Esophagus squamous epithelium (tissue), 5 donors: Measurements from ENCODE around the gene DPYSL5. TPM values are rescaled to one million over a fixed set of nuclear protein-coding genes. Genes with fewer than 3 reads are reported as not detected.

ENCODE experiments used
- DNase-seq: peaks from one replicate; lab custom pipeline; 2025; lab: John Stamatoyannopoulos, UW
- H3K27ac ChIP-seq, 4 donors: fragments of 200-600 bp; sonication (generic); one replicate each; pipeline ENCODE4 v1.5.1; 2016 to 2019; ENCODE audit warnings: mild to moderate bottlenecking in 1 of 4
- H3K27me3 ChIP-seq, 4 donors: fragments of 200-600 bp; sonication (generic); 1 replicate in 3 of 4; 2 replicates in 1 of 4; pipeline versions ENCODE4 v1.5.1 to v1.6.0; 2017 to 2021; ENCODE audit warnings: antibody characterized with exemption in 1 of 4
- H3K36me3 ChIP-seq, 3 donors: fragments of 200-600 bp; sonication (generic); one replicate each; pipeline ENCODE4 v1.5.1; 2016 to 2019
- H3K4me1 ChIP-seq, 3 donors: fragments of 200-600 bp; sonication (generic); one replicate each; pipeline ENCODE4 v1.5.1; 2017 to 2019
- H3K4me3 ChIP-seq, 4 donors: fragments of 200-600 bp; sonication (generic); 1 replicate in 3 of 4; 2 replicates in 1 of 4; pipeline ENCODE4 v1.5.1; 2016 to 2019; ENCODE audit warnings: mild to moderate bottlenecking in 2 of 4, moderate library complexity in 1 of 4
- H3K9me3 ChIP-seq, 3 donors: fragments of 200-600 bp; sonication (generic); one replicate each; pipeline ENCODE4 v1.5.1; 2016 to 2019
- CTCF ChIP-seq, 6 experiments: fragments of 450-650 bp in 4 of 6; fragments of 200-600 bp in 2 of 6; sonication (generic) in 2 of 6; IDR thresholded peaks; one replicate each; pipeline ENCODE4 v1.5.1; 2016 to 2019; ENCODE audit warnings: antibody characterized with exemption in 6 of 6, mild to moderate bottlenecking in 4 of 6, moderate library complexity in 4 of 6
- POLR2A ChIP-seq, 4 donors: fragments of 450-650 bp; IDR thresholded peaks; one replicate each; pipeline ENCODE4 v1.6.1; 2017; ENCODE audit warnings: antibody characterized with exemption in 4 of 4, mild to moderate bottlenecking in 4 of 4, moderate library complexity in 3 of 4
- WGBS, 2 donors: methylation state at CpG; one replicate each; pipeline ENCODE4 v1.1.5; 2018; 5-methylcytosine and 5-hydroxymethylcytosine counted together
- intact Hi-C: fragments of 100-400 bp; cut with DNase I; formaldehyde crosslinking; loops from one replicate; pipeline ENCODE4 v1.15.0; 2022
- total RNA-seq, 4 donors: library from RNA; depleted of rRNA; stranded (reverse); fragments of >200 nt; gene quantifications; one replicate each; pipeline ENCODE4 v1.1.0, GENCODE V29; 2016
- donor health status: DM: yes; HTN: yes; CAD: no.

Gene DPYSL5
- total RNA-seq, 4 donors from 2014 or later, result not detected

- 36 to 45% methylated on average over 4 to 6 of the region's 6 CpGs for WGBS, 2 donors
- H3K4me1 ChIP-seq, result no peaks in the 10 kb centered on the region
- intact Hi-C loops, result no loop called here
- H3K9me3 ChIP-seq, result no peaks in the 10 kb centered on the region
- DNase-seq, result no peak
- no peak overlapping the region for H3K4me3 ChIP-seq
- H3K36me3 ChIP-seq, result no peaks in the 10 kb centered on the region
- TF ChIP-seq CTCF (IDR thresholded peaks at IDR 0.05), result no peak
- no peak overlapping the region for H3K27ac ChIP-seq
- peaks cover 0 to 50% (median 0%) of the 10 kb centered on the region in 4 donors for H3K27me3 ChIP-seq
Measured at GRCh38 chr2:26818972-26819371, 29.0 kb upstream of the DPYSL5 start.

GRCh38 chr2:26820932-26821331 is 27.0 kb upstream of the DPYSL5 start:
- DNase-seq, result no peak
- no peaks in the 10 kb centered on the region for H3K9me3 ChIP-seq
- 76 to 82% methylated on average over 7 of the region's 7 CpGs for WGBS, 2 donors

GRCh38 chr2:26822877-26823276 is 25.1 kb upstream of the DPYSL5 start:
- no peak for DNase-seq
- intact Hi-C loops, result no loop called here
- H3K9me3 ChIP-seq, result no peaks in the 10 kb centered on the region
- peaks cover 0 to 38% (median 0%) of the 10 kb centered on the region in 4 donors for H3K27me3 ChIP-seq
- no peak overlapping the region for H3K4me3 ChIP-seq
- no peaks in the 10 kb centered on the region for H3K36me3 ChIP-seq
- TF ChIP-seq CTCF (IDR thresholded peaks at IDR 0.05) (no peak), POLR2A (IDR thresholded peaks at IDR 0.05) (no peak)
- WGBS, 2 donors, result 76 to 85% methylated on average over 6 of the region's 6 CpGs
- H3K27ac ChIP-seq, result no peak overlapping the region
- H3K4me1 ChIP-seq, result no peaks in the 10 kb centered on the region

More at GRCh38 chr2:26820932-26821331, 27.0 kb upstream of the DPYSL5 start:
- Histone ChIP-seq H3K27ac (no peak overlapping the region), H3K4me1 (no peaks in the 10 kb centered on the region), H3K4me3 (no peak overlapping the region), H3K27me3 (peaks cover 0 to 36% (median 0%) of the 10 kb centered on the region in 4 donors), H3K36me3 (no peaks in the 10 kb centered on the region)
- intact Hi-C loops, result no loop called here
- TF ChIP-seq CTCF (IDR thresholded peaks at IDR 0.05) (no peak), POLR2A (IDR thresholded peaks at IDR 0.05) (no peak)

- no peaks in the 10 kb centered on the region for H3K36me3 ChIP-seq
- TF ChIP-seq CTCF (IDR thresholded peaks at IDR 0.05), result no peak
- TF ChIP-seq POLR2A (IDR thresholded peaks at IDR 0.05), result no peak
- no peak overlapping the region for H3K27ac ChIP-seq
- no peak for DNase-seq
- intact Hi-C loops, result no loop called here
- H3K4me1 ChIP-seq, result no peaks in the 10 kb centered on the region
- H3K9me3 ChIP-seq, result no peaks in the 10 kb centered on the region
- 61 to 64% methylated on average over 6 of the region's 6 CpGs for WGBS, 2 donors
- H3K27me3 ChIP-seq, result peaks cover 0 to 81% (median 0%) of the 10 kb centered on the region in 4 donors
- H3K4me3 ChIP-seq, result no peak overlapping the region
Measured at GRCh38 chr2:26838121-26838906, 9.6 kb upstream of the DPYSL5 start.

GRCh38 chr2:26840937-26841610 is 6.9 kb upstream of the DPYSL5 start:
- DNase-seq, result no peak
- no peak overlapping the region for H3K4me3 ChIP-seq
- intact Hi-C loops, result no loop called here
- 63% methylated on average over 4 of the region's 4 CpGs for WGBS, 2 donors
- no peak overlapping the region for H3K27ac ChIP-seq
- peaks cover 0 to under 1% (median 0%) of the 10 kb centered on the region in 3 donors for H3K4me1 ChIP-seq
- peaks cover 0 to 97% (median 2%) of the 10 kb centered on the region in 4 donors for H3K27me3 ChIP-seq
- no peaks in the 10 kb centered on the region for H3K9me3 ChIP-seq
- no peaks in the 10 kb centered on the region for H3K36me3 ChIP-seq
- TF ChIP-seq POLR2A (IDR thresholded peaks at IDR 0.05) (no peak), CTCF (IDR thresholded peaks at IDR 0.05) (peak in 1 of 6 experiments; percentile 37)
